ENCODE results near the gene VPS13C.

The VPS13C gene

GRCh38 chr15:61815356-61816083, 244.7 kb downstream of the VPS13C start:
- H3K36me3 Mint-ChIP-seq: no peaks in the 10 kb centered on the region
- no peak for ATAC-seq (ENCODE audit: low read depth)
- no peaks in the 10 kb centered on the region for H3K9me3 Mint-ChIP-seq
- DNase-seq (ENCODE audit: low spot score in 2 of 2): no peak
- no peak overlapping the region for H3K4me3 Mint-ChIP-seq
- H3K27me3 Mint-ChIP-seq: peaks cover 13% of the 10 kb centered on the region
- H3K4me1 Mint-ChIP-seq: no peaks in the 10 kb centered on the region
- H3K27ac Mint-ChIP-seq: no peak overlapping the region

DNA sequence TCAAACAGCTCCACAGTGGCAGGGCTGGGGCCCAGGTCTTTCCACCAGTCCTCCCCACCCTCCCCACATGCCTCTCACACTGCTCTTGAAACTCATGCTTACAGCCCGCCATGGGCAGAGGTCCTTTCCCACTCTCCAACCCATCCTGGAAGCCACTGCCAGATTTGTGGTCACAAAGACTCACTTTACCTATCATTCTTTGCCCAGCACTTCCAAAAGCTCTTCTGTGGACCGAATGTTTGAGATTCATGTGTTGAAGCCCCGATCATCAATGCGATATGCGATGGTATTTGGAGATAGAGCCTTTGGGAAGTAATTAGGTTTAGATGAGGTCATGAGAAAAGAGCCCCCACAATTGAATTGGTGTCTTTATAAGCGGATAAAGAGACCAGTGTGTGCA, 247.8 kb downstream of the VPS13C start:
- Mint-ChIP-seq H3K36me3 (no peaks in the 10 kb centered on the region), H3K4me3 (no peak overlapping the region), H3K27ac (no peak overlapping the region), H3K4me1 (no peaks in the 10 kb centered on the region), H3K9me3 (no peaks in the 10 kb centered on the region), H3K27me3 (peaks cover 19% of the 10 kb centered on the region)
- ATAC-seq (ENCODE audit: low read depth) (no peak), DNase-seq (ENCODE audit: low spot score in 2 of 2) (no peak)

DNA sequence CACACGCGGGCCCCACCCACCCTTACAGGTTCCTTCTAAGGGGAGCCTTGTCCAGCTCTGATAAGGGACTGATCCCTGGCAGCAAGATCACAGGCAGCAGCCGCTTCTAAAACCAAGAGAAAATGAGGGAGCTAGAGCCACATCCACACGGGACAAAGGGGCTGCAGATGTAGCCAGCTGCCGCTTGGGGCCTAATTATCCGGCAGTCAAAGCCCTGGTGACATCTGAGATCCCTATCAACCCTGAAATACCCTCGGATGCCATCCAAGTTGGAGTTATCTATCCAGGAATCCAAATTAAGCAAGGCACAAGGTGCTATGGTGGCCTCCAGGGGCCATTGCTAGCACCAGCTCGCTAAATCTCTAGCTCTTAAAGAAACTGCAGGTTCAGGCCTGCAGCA, 248.3 kb downstream of the VPS13C start:
- ATAC-seq (ENCODE audit: low read depth) (no peak), DNase-seq (ENCODE audit: low spot score in 2 of 2) (no peak)
- Mint-ChIP-seq H3K4me1 (no peaks in the 10 kb centered on the region), H3K27ac (no peak overlapping the region), H3K27me3 (peaks cover 19% of the 10 kb centered on the region), H3K9me3 (no peaks in the 10 kb centered on the region), H3K36me3 (no peaks in the 10 kb centered on the region), H3K4me3 (no peak overlapping the region)

DNA sequence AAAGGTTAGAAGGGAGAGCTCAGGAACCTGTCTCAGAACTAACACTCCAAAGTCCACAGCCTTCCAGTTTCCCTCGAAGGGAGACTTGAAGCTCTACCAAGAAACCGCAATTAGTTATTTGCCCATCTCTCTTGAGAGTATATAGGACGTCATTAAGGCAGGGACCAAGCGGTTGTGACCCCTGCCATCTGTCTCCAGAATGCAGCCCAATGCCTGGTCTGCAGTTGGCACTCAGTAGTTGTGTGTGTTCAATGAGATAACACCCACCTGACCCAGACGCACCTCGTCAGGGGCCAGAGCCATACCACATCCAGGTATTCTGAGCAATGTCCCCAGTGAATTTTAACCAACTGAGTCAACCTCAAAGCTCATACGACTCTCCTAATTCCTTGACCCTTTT, 251.0 kb downstream of the VPS13C start:
- no peaks in the 10 kb centered on the region for H3K4me1 Mint-ChIP-seq
- no peak overlapping the region for H3K27ac Mint-ChIP-seq
- ATAC-seq (ENCODE audit: low read depth) (no peak), DNase-seq (ENCODE audit: low spot score in 2 of 2) (no peak)
- H3K4me3 Mint-ChIP-seq: no peak overlapping the region
- H3K27me3 Mint-ChIP-seq: peaks cover 11% of the 10 kb centered on the region
- H3K36me3 Mint-ChIP-seq: no peaks in the 10 kb centered on the region
- no peaks in the 10 kb centered on the region for H3K9me3 Mint-ChIP-seq

DNA sequence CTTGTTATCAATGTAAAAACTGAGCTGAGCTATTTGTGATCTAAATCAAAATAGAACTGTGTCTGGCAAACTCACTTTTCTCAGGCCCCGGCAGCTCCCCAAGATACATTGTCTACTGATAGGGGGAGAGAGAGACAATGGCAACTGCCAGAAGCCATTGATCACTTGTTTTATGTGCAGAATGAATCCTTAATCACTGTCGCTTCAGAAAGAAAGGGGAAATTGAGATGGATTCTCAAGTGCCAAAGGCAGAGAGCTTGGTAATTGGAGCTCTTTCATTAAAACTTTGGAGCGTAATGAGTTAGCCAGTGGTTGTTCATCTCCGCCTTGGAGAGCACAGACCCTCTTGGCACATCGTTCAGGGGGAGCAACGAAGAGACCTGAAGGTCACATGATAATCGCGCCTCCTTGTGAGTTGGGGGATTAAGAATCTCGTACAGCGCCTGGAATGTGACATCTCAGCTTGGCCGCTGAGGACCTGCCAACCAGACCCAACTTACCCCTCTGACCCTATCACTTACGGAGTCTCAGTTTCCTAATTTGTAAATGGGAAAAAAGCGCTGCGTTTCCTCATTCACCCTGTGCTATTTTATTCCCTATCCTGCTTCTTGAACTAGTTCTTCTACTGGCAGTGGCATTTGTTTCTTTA, 252.8 kb downstream of the VPS13C start:
- no peak overlapping the region for H3K27ac Mint-ChIP-seq
- no peaks in the 10 kb centered on the region for H3K4me1 Mint-ChIP-seq
- no peak overlapping the region for H3K4me3 Mint-ChIP-seq
- no peaks in the 10 kb centered on the region for H3K36me3 Mint-ChIP-seq
- ATAC-seq (ENCODE audit: low read depth) (no peak), DNase-seq (ENCODE audit: low spot score in 2 of 2) (no peak)
- H3K27me3 Mint-ChIP-seq: peaks cover 7% of the 10 kb centered on the region
- no peaks in the 10 kb centered on the region for H3K9me3 Mint-ChIP-seq

Measured in memory B cell (primary cell).